ENCODE measurements around the gene TRIM29.

TRIM29 gene

GRCh38 chr11:120115272-120116000, 22.5 kb downstream of the TRIM29 start:
- Histone ChIP-seq H3K9me3 (ENCODE audit: insufficient read depth, low read depth, low read length) (no peaks in the 10 kb centered on the region), H3K27me3 (ENCODE audit: insufficient read depth, low read length) (peaks cover 9% of the 10 kb centered on the region), H3K36me3 (ENCODE audit: insufficient read depth, low read depth, low read length) (no peaks in the 10 kb centered on the region), H3K4me3 (ENCODE audit: low read length) (no peak overlapping the region), H3K9ac (ENCODE audit: low read depth, low read length) (no peak overlapping the region), H3K4me1 (ENCODE audit: insufficient read depth, low read length) (no peaks in the 10 kb centered on the region), H3K27ac (ENCODE audit: low read length) (no peak overlapping the region)

DNA sequence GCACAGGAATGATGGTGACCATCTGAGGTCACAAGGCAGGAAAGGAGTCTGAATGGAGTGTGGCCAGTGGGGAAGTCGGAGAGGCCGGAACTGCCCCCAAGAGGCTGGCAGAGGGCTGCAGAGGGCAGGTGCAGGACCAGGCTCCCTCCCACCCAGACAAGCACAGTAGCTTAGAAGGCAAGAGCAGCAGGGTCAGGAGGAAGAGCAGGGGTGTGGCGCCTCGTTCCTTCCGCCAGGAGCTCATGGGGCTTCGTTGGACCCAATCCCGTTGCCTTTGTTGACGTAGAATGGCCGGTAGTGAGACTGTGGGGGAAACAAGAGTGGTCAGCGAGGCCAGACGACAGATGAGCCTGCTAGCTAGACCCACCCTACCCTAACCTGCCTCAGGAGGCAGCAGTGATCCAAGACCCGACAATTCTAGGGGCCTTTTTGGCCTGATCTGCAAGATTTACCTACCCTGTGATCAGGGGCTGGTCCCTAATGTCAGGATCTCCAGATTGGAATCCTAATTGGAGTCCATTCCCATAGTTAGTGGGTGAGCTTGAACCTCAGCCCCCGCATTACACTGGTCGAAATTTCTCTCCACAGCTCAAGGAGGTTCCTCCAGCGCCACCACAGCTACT, 25.6 kb downstream of the TRIM29 start:
- H3K9me3 ChIP-seq (ENCODE audit: insufficient read depth, low read depth, low read length) = no peaks in the 10 kb centered on the region
- no peak overlapping the region for H3K9ac ChIP-seq (ENCODE audit: low read depth, low read length)
- no peaks in the 10 kb centered on the region; the same call in 1 of the 2 replicates for H3K4me1 ChIP-seq (ENCODE audit: insufficient read depth, low read length)
- no peaks in the 10 kb centered on the region for H3K36me3 ChIP-seq (ENCODE audit: insufficient read depth, low read depth, low read length)
- H3K27me3 ChIP-seq (ENCODE audit: insufficient read depth, low read length) = peaks cover 9% of the 10 kb centered on the region
- H3K4me3 ChIP-seq (ENCODE audit: low read length) = no peak overlapping the region
- no peak overlapping the region for H3K27ac ChIP-seq (ENCODE audit: low read length)

GRCh38 chr11:120109531-120109930, 28.4 kb downstream of the TRIM29 start:
- Histone ChIP-seq H3K27me3 (ENCODE audit: insufficient read depth, low read length) (peaks cover 16% of the 10 kb centered on the region), H3K36me3 (ENCODE audit: insufficient read depth, low read depth, low read length) (no peaks in the 10 kb centered on the region), H3K9me3 (ENCODE audit: insufficient read depth, low read depth, low read length) (no peaks in the 10 kb centered on the region), H3K9ac (ENCODE audit: low read depth, low read length) (no peak overlapping the region), H3K4me3 (ENCODE audit: low read length) (no peak overlapping the region), H3K27ac (ENCODE audit: low read length) (no peak overlapping the region), H3K4me1 (ENCODE audit: insufficient read depth, low read length) (no peaks in the 10 kb centered on the region; the same call in 1 of the 2 replicates)

GRCh38 chr11:120108785-120109168, 29.1 kb downstream of the TRIM29 start:
- Histone ChIP-seq H3K4me3 (ENCODE audit: low read length) (no peak overlapping the region), H3K27ac (ENCODE audit: low read length) (no peak overlapping the region), H3K9me3 (ENCODE audit: insufficient read depth, low read depth, low read length) (no peaks in the 10 kb centered on the region), H3K9ac (ENCODE audit: low read depth, low read length) (no peak overlapping the region), H3K36me3 (ENCODE audit: insufficient read depth, low read depth, low read length) (no peaks in the 10 kb centered on the region), H3K27me3 (ENCODE audit: insufficient read depth, low read length) (peaks cover 14% of the 10 kb centered on the region), H3K4me1 (ENCODE audit: insufficient read depth, low read length) (no peaks in the 10 kb centered on the region; the same call in 1 of the 2 replicates)

- Histone ChIP-seq H3K4me1 (ENCODE audit: insufficient read depth, low read length) (no peaks in the 10 kb centered on the region; the same call in 1 of the 2 replicates), H3K9ac (ENCODE audit: low read depth, low read length) (no peak overlapping the region), H3K27me3 (ENCODE audit: insufficient read depth, low read length) (peaks cover 9% of the 10 kb centered on the region), H3K4me3 (ENCODE audit: low read length) (no peak overlapping the region), H3K36me3 (ENCODE audit: insufficient read depth, low read depth, low read length) (no peaks in the 10 kb centered on the region), H3K9me3 (ENCODE audit: insufficient read depth, low read depth, low read length) (no peaks in the 10 kb centered on the region), H3K27ac (ENCODE audit: low read length) (no peak overlapping the region)
Observed at GRCh38 chr11:120108154-120108784, 29.6 kb downstream of the TRIM29 start.

- Histone ChIP-seq H3K4me3 (ENCODE audit: low read length) (no peak overlapping the region), H3K9me3 (ENCODE audit: insufficient read depth, low read depth, low read length) (no peaks in the 10 kb centered on the region), H3K36me3 (ENCODE audit: insufficient read depth, low read depth, low read length) (no peaks in the 10 kb centered on the region), H3K9ac (ENCODE audit: low read depth, low read length) (no peak overlapping the region), H3K27ac (ENCODE audit: low read length) (no peak overlapping the region), H3K4me1 (ENCODE audit: insufficient read depth, low read length) (no peaks in the 10 kb centered on the region; the same call in 1 of the 2 replicates), H3K27me3 (ENCODE audit: insufficient read depth, low read length) (peaks cover 6% of the 10 kb centered on the region; the same call in 1 of the 2 replicates)
Observed at GRCh38 chr11:120107692-120108091, 30.2 kb downstream of the TRIM29 start.

DNA sequence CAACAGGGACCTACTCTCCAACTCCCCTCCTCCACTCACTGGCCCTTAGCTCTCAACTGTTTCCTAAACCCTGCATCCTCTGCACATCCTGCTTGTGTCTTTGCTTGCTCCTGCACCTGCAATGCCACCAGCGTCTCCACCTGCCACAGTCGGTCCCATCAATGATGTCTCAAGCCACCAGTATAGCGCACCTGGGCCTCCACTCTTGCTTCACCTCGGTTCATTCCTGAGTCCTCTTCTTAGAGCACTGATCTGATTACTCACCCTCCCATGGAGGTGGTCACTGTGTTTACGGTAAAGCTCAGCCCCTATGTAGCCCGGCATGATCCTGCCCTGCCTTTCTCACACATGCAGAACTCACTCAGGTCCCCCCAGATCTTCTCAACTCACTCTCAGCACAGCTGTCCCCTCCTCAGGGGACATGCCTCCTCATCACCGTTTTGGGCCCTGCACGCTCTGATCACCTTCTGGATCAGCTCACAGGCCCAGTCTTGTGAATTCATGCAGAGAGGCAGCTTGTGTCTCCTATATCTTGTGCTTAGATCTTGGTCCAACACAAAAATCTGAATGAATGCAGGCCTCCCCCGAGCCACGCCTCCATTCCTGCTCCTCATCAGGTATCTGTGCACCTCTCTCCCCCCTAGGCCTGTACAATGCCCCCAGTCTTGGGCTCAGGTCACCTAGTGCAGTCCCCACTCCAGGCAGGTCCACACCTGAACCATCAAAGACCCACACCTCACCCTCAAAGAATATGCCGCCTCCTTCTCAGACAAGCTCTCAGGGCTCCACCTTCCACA, 31.4 kb downstream of the TRIM29 start:
- H3K27me3 ChIP-seq (ENCODE audit: insufficient read depth, low read length) = 0 out of 2 replicates have a peak, but pooled peaks cover 6% of the 10 kb centered on the region
- H3K27ac ChIP-seq (ENCODE audit: low read length) = no peak overlapping the region
- H3K9me3 ChIP-seq (ENCODE audit: insufficient read depth, low read depth, low read length) = no peaks in the 10 kb centered on the region
- no peaks in the 10 kb centered on the region for H3K36me3 ChIP-seq (ENCODE audit: insufficient read depth, low read depth, low read length)
- no peak overlapping the region for H3K9ac ChIP-seq (ENCODE audit: low read depth, low read length)
- H3K4me1 ChIP-seq (ENCODE audit: insufficient read depth, low read length) = no peaks in the 10 kb centered on the region; the same call in 1 of the 2 replicates
- no peak overlapping the region for H3K4me3 ChIP-seq (ENCODE audit: low read length)

GRCh38 chr11:120105576-120105975, 32.3 kb downstream of the TRIM29 start:
- Histone ChIP-seq H3K4me1 (ENCODE audit: insufficient read depth, low read length) (no peaks in the 10 kb centered on the region; the same call in 1 of the 2 replicates), H3K27me3 (ENCODE audit: insufficient read depth, low read length) (0 out of 2 replicates have a peak, but pooled peaks cover 6% of the 10 kb centered on the region), H3K36me3 (ENCODE audit: insufficient read depth, low read depth, low read length) (no peaks in the 10 kb centered on the region), H3K27ac (ENCODE audit: low read length) (no peak overlapping the region), H3K9me3 (ENCODE audit: insufficient read depth, low read depth, low read length) (no peaks in the 10 kb centered on the region), H3K4me3 (ENCODE audit: low read length) (no peak overlapping the region), H3K9ac (ENCODE audit: low read depth, low read length) (no peak overlapping the region; the same call in 1 of the 2 replicates)

- peaks cover 18% of the 10 kb centered on the region for H3K27me3 ChIP-seq (ENCODE audit: insufficient read depth, low read length)
- H3K9me3 ChIP-seq (ENCODE audit: insufficient read depth, low read depth, low read length) = no peaks in the 10 kb centered on the region
- H3K4me3 ChIP-seq (ENCODE audit: low read length) = no peak overlapping the region
- no peaks in the 10 kb centered on the region for H3K36me3 ChIP-seq (ENCODE audit: insufficient read depth, low read depth, low read length)
- H3K27ac ChIP-seq (ENCODE audit: low read length) = no peak overlapping the region
- H3K4me1 ChIP-seq (ENCODE audit: insufficient read depth, low read length) = no peaks in the 10 kb centered on the region; the same call in 1 of the 2 replicates
- no peak overlapping the region for H3K9ac ChIP-seq (ENCODE audit: low read depth, low read length)
Observed at GRCh38 chr11:120104041-120104565, 33.8 kb downstream of the TRIM29 start.

- H3K27ac ChIP-seq (ENCODE audit: low read length) = no peak overlapping the region
- H3K9me3 ChIP-seq (ENCODE audit: insufficient read depth, low read depth, low read length) = no peaks in the 10 kb centered on the region
- no peaks in the 10 kb centered on the region; the same call in 1 of the 2 replicates for H3K4me1 ChIP-seq (ENCODE audit: insufficient read depth, low read length)
- H3K27me3 ChIP-seq (ENCODE audit: insufficient read depth, low read length) = peaks cover 31% of the 10 kb centered on the region
- H3K9ac ChIP-seq (ENCODE audit: low read depth, low read length) = no peak overlapping the region
- H3K4me3 ChIP-seq (ENCODE audit: low read length) = no peak overlapping the region
- H3K36me3 ChIP-seq (ENCODE audit: insufficient read depth, low read depth, low read length) = no peaks in the 10 kb centered on the region
Observed at GRCh38 chr11:120102864-120103122, 35.1 kb downstream of the TRIM29 start.

Data from iPS-20b (cell line).